SK-N-SH (cell line): ENCODE data around the gene MTCP1. TPM values are rescaled to one million over a fixed set of nuclear protein-coding genes. Genes with fewer than 3 reads are reported as not detected.

ENCODE experiments used
- CTCF ChIA-PET: fragments of 300-600, 350-600 bp; formaldehyde crosslinking; extraction: SDS; loops from one replicate; lab custom pipeline; 2021; lab: Yijun Ruan, JAX
- POLR2A ChIA-PET: fragments of 350-600 bp; sonication (Branson Sonifier 250); formaldehyde crosslinking; extraction: SDS; loops from one replicate; lab custom pipeline; 2020; ENCODE audit warnings: antibody characterized with exemption, inconsistent platforms; lab: Yijun Ruan, JAX
- DNase-seq: peaks from one replicate; pipeline ENCODE4 v3.0.0; 2012
- H2AFZ ChIP-seq: fragments of 200-600 bp; sonication (generic); 2 replicates; pipeline ENCODE4 v1.8.1; 2016; ENCODE audit warnings: antibody characterized with exemption, mild to moderate bottlenecking, low read depth
- H3F3A ChIP-seq: fragments of 200-600 bp; sonication (generic); replicated peaks from 2 replicates; pipeline ENCODE3; 2016; ENCODE audit warnings: antibody characterized with exemption, mild to moderate bottlenecking; ENCODE audit not compliant: insufficient read depth
- H3K27ac ChIP-seq, 2 experiments: fragments of 200-500 bp in 1 of 2; fragments of 200-600 bp in 1 of 2; sonication (Bioruptor generic) in 1 of 2; sonication (generic), shearing (Covaris generic) in 1 of 2; 2 replicates each; pipeline versions ENCODE4 v1.5.1 to v1.6.1; 2014 to 2016; ENCODE audit warnings: low read depth in 2 of 2, inconsistent platforms in 1 of 2, low read length in 1 of 2, mild to moderate bottlenecking in 1 of 2, mixed read lengths in 1 of 2
- H3K27me3 ChIP-seq: fragments of 200-600 bp; sonication (generic), shearing (Covaris generic); 2 replicates; pipeline ENCODE4 v1.6.1; 2016; ENCODE audit warnings: mixed run types; ENCODE audit not compliant: insufficient read depth
- H3K36me3 ChIP-seq, 2 experiments: fragments of 200-500 bp in 1 of 2; fragments of 200-600 bp in 1 of 2; sonication (Bioruptor generic) in 1 of 2; sonication (generic) in 1 of 2; replicated peaks in 1 of 2; 2 replicates each; pipeline versions ENCODE3 to v1.5.1; 2014 to 2016; ENCODE audit warnings: low read length in 1 of 2, mild to moderate bottlenecking in 1 of 2; ENCODE audit not compliant: insufficient read depth in 2 of 2, control insufficient read depth in 1 of 2
- H3K4me1 ChIP-seq, 2 experiments: fragments of 200-500 bp in 1 of 2; fragments of 200-600 bp in 1 of 2; sonication (Bioruptor generic) in 1 of 2; sonication (generic), shearing (Covaris generic) in 1 of 2; 2 replicates each; pipeline versions ENCODE4 v1.5.1 to v1.6.1; 2014 to 2016; ENCODE audit warnings: low read depth in 1 of 2, low read length in 1 of 2, mixed run types in 1 of 2; ENCODE audit not compliant: insufficient read depth in 2 of 2, control insufficient read depth in 1 of 2
- H3K4me2 ChIP-seq: fragments of 200-600 bp; sonication (generic), shearing (Covaris generic); 2 replicates; pipeline ENCODE4 v1.6.1; 2017; ENCODE audit warnings: mixed run types
- H3K4me3 ChIP-seq, 2 experiments: fragments of 200-500 bp in 1 of 2; fragments of 200-600 bp in 1 of 2; sonication (Bioruptor generic) in 1 of 2; sonication (generic), shearing (Covaris generic) in 1 of 2; 2 replicates each; pipeline versions ENCODE4 v1.5.1 to v1.8.1; 2014 to 2016; ENCODE audit warnings: low read depth in 2 of 2, inconsistent platforms in 1 of 2, low read length in 1 of 2, mild to moderate bottlenecking in 1 of 2, mixed read lengths in 1 of 2, moderate library complexity in 1 of 2
- H3K79me2 ChIP-seq: fragments of 200-600 bp; sonication (generic); 2 replicates; pipeline ENCODE4 v1.8.1; 2017; ENCODE audit warnings: mild to moderate bottlenecking; ENCODE audit not compliant: insufficient read depth
- H3K9ac ChIP-seq: fragments of 200-600 bp; sonication (generic); 2 replicates; pipeline ENCODE4 v1.6.1; 2017; ENCODE audit warnings: mixed run types
- H3K9me2 ChIP-seq: fragments of 200-600 bp; sonication (generic); 2 replicates; pipeline ENCODE4 v1.6.1; 2017; ENCODE audit warnings: mixed run types
- H3K9me3 ChIP-seq: fragments of 200-600 bp; sonication (generic); 2 replicates; pipeline ENCODE4 v1.6.1; 2017; ENCODE audit warnings: mixed run types, mild to moderate bottlenecking, moderate library complexity
- H4K20me1 ChIP-seq: fragments of 200-600 bp; sonication (generic); 2 replicates; pipeline ENCODE4 v1.6.1; 2017; ENCODE audit warnings: mild to moderate bottlenecking, mixed run types; ENCODE audit not compliant: insufficient read depth
- ELF1 ChIP-seq: IDR thresholded peaks from 2 replicates; pipeline ENCODE4 v1.4.0; 2012
- EP300 ChIP-seq, 2 experiments: IDR thresholded peaks; 2 replicates each; pipeline versions ENCODE4 v1.4.0 to v1.6.1; 2012; ENCODE audit warnings: borderline replicate concordance in 1 of 2, low read depth in 1 of 2, low read length in 1 of 2
- FOSL2 ChIP-seq: IDR thresholded peaks from 2 replicates; pipeline ENCODE4 v1.4.0; 2012; ENCODE audit warnings: low read depth, mild to moderate bottlenecking, moderate library complexity, borderline replicate concordance
- FOXJ3 ChIP-seq: sonication (generic); formaldehyde crosslinking; IDR thresholded peaks from 2 replicates; pipeline ENCODE4 v1.5.1; 2020; ENCODE audit warnings: mild to moderate bottlenecking, missing genetic modification reagents
- MEF2A ChIP-seq: IDR thresholded peaks from 2 replicates; pipeline ENCODE4 v1.4.0; 2012; ENCODE audit warnings: low read depth, borderline replicate concordance
- NFIC ChIP-seq: IDR thresholded peaks from 2 replicates; pipeline ENCODE4 v1.4.0; 2012; ENCODE audit warnings: borderline replicate concordance
- POLR2AphosphoS5 ChIP-seq: IDR thresholded peaks from 2 replicates; pipeline ENCODE4 v1.6.1; 2012; ENCODE audit warnings: low read depth, low read length
- RAD21 ChIP-seq: IDR thresholded peaks from 2 replicates; pipeline ENCODE4 v1.6.1; 2012; ENCODE audit warnings: mild to moderate bottlenecking, low read length
- RCOR1 ChIP-seq: fragments of 150-350 bp; IDR thresholded peaks from 2 replicates; pipeline ENCODE4 v1.6.1; 2017; ENCODE audit warnings: antibody characterized with exemption, low read length
- RFX5 ChIP-seq: IDR thresholded peaks from 2 replicates; pipeline ENCODE4 v1.6.1; 2012; ENCODE audit warnings: mild to moderate bottlenecking, improper control_type of control experiment, low read length
- SIN3A ChIP-seq: IDR thresholded peaks from 2 replicates; pipeline ENCODE4 v1.6.1; 2012; ENCODE audit warnings: low read depth, mild to moderate bottlenecking, low read length, moderate library complexity, borderline replicate concordance
- SMC3 ChIP-seq: IDR thresholded peaks from 2 replicates; pipeline ENCODE4 v1.6.1; 2012; ENCODE audit warnings: low read depth, low read length, improper control_type of control experiment
- TAF1 ChIP-seq: IDR thresholded peaks from 2 replicates; pipeline ENCODE4 v1.6.1; 2012; ENCODE audit warnings: low read depth, mild to moderate bottlenecking, low read length, moderate library complexity, borderline replicate concordance
- WGBS: methylation state at CpG from one replicate; pipeline ENCODE4 v1.1.6; 2017; ENCODE audit warnings: low lambda C conversion rate; 5-methylcytosine and 5-hydroxymethylcytosine counted together
- polyA plus RNA-seq, 3 experiments: library from polyadenylated mRNA; depleted of rRNA; stranded (reverse); fragments of >200 nt; gene quantifications; 2 replicates each; pipeline ENCODE4 v1.2.3, GENCODE V29; 2012
- TF ChIP-seq, protein P1 (sequence below): IDR thresholded peaks from 2 replicates; pipeline ENCODE4; 2012
- TF ChIP-seq, protein P2 (sequence below): fragments of 150-350 bp; IDR thresholded peaks from 2 replicates; pipeline ENCODE4 v1.6.1; 2016; ENCODE audit warnings: mild to moderate bottlenecking, low read depth, low read length
- TF ChIP-seq, protein P3 (sequence below): fragments of 200-600 bp; sonication (generic); IDR thresholded peaks from 2 replicates; pipeline ENCODE4 v1.6.1; 2017; ENCODE audit warnings: antibody characterized with exemption, mild to moderate bottlenecking, moderate library complexity

MTCP1 gene
- polyA plus RNA-seq, 1 of the 3 experiments (the other 2 are of a cell fraction): 3.7 TPM

DNA sequence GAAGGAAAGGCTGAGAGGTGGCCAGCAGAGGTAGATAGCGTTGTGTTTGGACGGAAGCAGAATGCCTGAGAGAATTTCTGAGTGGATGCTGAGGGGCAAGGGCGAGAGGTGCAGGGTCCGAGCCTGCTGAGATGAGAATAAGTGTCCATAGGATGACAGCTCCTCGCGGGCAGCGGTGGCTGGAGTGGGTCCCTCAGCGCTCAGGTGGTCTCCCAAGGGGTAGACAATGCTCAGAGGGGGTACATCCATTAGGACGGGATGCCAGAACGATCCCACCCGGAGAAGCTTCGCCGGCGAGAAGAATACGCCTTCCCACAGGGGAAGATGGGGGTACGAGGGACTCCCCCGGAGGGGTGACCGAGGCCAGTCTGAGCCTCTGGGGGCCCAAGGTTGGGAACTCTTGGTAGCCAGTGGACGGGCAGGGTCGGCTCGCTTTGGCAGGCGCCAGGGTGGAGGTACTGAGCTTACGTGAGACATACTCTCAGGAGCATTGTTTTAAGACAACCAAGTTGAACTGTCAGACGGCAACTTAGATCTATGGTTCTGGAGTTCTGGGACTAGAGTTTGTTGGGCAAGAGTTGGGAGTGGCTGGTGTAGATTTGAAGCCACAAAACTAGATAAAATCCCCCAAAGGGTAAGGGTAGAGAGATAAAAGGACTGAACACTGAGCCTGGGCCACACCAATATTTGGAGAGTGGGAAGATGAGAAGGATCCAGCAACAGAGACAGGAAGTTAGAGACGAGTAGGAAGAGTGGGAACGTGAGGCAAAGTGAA lies 16.2 kb upstream of the MTCP1 start:
- ChIA-PET CTCF (interaction anchor here (0.7 to 2.6 kb wide), 16 partner anchors 7 to 169 kb away, joined by 3 to 9 read pairs (median 5); no protein-coding TSS in a partner anchor), POLR2A (no interaction called here)
- no peaks in the 10 kb centered on the region for H3K9me2 ChIP-seq
- no peaks in the 10 kb centered on the region for H3K4me1 ChIP-seq
- H3K9me3 ChIP-seq: no peaks in the 10 kb centered on the region
- no peak overlapping the region for H3K27ac ChIP-seq
- DNase-seq: no peak
- TF ChIP-seq RCOR1: no peak
- TF ChIP-seq, protein P1, sequence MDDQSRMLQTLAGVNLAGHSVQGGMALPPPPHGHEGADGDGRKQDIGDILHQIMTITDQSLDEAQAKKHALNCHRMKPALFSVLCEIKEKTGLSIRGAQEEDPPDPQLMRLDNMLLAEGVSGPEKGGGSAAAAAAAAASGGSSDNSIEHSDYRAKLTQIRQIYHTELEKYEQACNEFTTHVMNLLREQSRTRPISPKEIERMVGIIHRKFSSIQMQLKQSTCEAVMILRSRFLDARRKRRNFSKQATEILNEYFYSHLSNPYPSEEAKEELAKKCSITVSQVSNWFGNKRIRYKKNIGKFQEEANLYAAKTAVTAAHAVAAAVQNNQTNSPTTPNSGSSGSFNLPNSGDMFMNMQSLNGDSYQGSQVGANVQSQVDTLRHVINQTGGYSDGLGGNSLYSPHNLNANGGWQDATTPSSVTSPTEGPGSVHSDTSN: no peak
- no peak for TF ChIP-seq ELF1
- no peak for TF ChIP-seq POLR2AphosphoS5
- TF ChIP-seq SIN3A: no peak
- TF ChIP-seq RFX5: no peak
- no peak for TF ChIP-seq MEF2A
- TF ChIP-seq EP300 (IDR thresholded peaks at IDR 0.05; ENCODE audit: borderline replicate concordance in 1 of 2, low read depth in 1 of 2, low read length in 1 of 2): no peak
- TF ChIP-seq FOXJ3 (CRISPR knock-in tag): no peak
- no peak for TF ChIP-seq FOSL2
- no peak for TF ChIP-seq TAF1
- TF ChIP-seq NFIC: no peak
- TF ChIP-seq RAD21: no peak
- TF ChIP-seq, protein P2, sequence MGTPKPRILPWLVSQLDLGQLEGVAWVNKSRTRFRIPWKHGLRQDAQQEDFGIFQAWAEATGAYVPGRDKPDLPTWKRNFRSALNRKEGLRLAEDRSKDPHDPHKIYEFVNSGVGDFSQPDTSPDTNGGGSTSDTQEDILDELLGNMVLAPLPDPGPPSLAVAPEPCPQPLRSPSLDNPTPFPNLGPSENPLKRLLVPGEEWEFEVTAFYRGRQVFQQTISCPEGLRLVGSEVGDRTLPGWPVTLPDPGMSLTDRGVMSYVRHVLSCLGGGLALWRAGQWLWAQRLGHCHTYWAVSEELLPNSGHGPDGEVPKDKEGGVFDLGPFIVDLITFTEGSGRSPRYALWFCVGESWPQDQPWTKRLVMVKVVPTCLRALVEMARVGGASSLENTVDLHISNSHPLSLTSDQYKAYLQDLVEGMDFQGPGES: no peak
- H4K20me1 ChIP-seq: no peaks in the 10 kb centered on the region
- H3K79me2 ChIP-seq: no peaks in the 10 kb centered on the region
- H3K4me2 ChIP-seq: no peak overlapping the region
- 71% methylated on average over 26 of the region's 26 CpGs for WGBS
- no peaks in the 10 kb centered on the region for H3K27me3 ChIP-seq
- no peak overlapping the region for H3K9ac ChIP-seq
- no peak overlapping the region for H3K4me3 ChIP-seq
- H3K36me3 ChIP-seq: peaks cover 4% of the 10 kb centered on the region in 2 experiments
- no peak overlapping the region for H2AFZ ChIP-seq
- H3F3A ChIP-seq: no peaks in the 10 kb centered on the region

DNA sequence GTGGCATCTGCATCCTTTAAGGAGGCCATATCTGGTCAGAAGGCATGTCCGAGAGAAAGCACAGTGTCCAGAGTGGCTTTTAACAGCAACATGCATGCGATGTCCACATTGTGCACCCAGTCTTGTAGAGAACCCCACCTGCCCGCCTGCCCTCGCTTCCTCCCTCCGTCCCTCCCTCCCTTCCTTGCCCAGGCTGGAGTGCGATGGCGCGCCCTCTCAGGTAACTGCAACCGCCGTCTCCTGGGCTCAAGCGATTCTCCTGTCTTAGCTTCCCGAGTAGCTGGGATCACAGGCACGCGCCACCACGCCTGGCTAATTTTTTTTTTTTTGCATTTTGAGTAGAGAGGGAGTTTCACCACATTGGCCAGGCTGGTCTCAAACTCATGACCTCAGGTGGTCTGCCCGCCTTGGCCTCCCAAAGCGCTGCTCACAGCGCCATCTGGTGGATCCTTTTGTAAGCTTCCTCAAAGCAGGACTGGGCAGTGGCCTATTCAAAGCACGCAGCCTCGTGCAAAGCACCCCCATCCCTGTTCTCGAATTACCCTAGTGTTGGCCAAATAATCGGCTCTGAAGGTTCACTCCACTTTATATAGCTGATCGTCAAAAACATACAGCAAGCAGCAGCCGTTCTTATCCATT lies 15.4 kb upstream of the MTCP1 start:
- no peaks in the 10 kb centered on the region for H3F3A ChIP-seq
- no peaks in the 10 kb centered on the region for H3K4me1 ChIP-seq
- H3K9ac ChIP-seq: no peak overlapping the region
- CTCF ChIA-PET: interaction anchor here (0.6 to 2.6 kb wide), 17 partner anchors 8 to 295 kb away, joined by 3 to 9 read pairs (median 5); no protein-coding TSS in a partner anchor
- no peaks in the 10 kb centered on the region for H3K9me3 ChIP-seq
- no peaks in the 10 kb centered on the region for H3K27me3 ChIP-seq
- peak; percentile 42 for TF ChIP-seq RAD21
- TF ChIP-seq SMC3: peak; percentile 34
- TF ChIP-seq SIN3A: no peak
- TF ChIP-seq, protein P3, sequence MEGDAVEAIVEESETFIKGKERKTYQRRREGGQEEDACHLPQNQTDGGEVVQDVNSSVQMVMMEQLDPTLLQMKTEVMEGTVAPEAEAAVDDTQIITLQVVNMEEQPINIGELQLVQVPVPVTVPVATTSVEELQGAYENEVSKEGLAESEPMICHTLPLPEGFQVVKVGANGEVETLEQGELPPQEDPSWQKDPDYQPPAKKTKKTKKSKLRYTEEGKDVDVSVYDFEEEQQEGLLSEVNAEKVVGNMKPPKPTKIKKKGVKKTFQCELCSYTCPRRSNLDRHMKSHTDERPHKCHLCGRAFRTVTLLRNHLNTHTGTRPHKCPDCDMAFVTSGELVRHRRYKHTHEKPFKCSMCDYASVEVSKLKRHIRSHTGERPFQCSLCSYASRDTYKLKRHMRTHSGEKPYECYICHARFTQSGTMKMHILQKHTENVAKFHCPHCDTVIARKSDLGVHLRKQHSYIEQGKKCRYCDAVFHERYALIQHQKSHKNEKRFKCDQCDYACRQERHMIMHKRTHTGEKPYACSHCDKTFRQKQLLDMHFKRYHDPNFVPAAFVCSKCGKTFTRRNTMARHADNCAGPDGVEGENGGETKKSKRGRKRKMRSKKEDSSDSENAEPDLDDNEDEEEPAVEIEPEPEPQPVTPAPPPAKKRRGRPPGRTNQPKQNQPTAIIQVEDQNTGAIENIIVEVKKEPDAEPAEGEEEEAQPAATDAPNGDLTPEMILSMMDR: peak; percentile 61
- H3K27ac ChIP-seq: no peak overlapping the region
- POLR2A ChIA-PET: no interaction called here
- peak; percentile 50 for DNase-seq
- H4K20me1 ChIP-seq: no peaks in the 10 kb centered on the region
- H3K36me3 ChIP-seq: peaks cover 4 to 7% of the 10 kb centered on the region in 2 experiments
- H3K9me2 ChIP-seq: no peaks in the 10 kb centered on the region
- H3K79me2 ChIP-seq: no peaks in the 10 kb centered on the region
- no peak overlapping the region for H3K4me3 ChIP-seq
- H3K4me2 ChIP-seq: no peak overlapping the region
- no peak overlapping the region for H2AFZ ChIP-seq
- WGBS: 74% methylated on average over 23 of the region's 24 CpGs
